HepG2 (cell line): Measurements from ENCODE around the gene MFF. TPM values are rescaled to one million over a fixed set of nuclear protein-coding genes. Genes with fewer than 3 reads are reported as not detected.

Experiments used
- ELF3 ChIP-seq: IDR thresholded peaks from 2 replicates; pipeline ENCODE4 v1.6.1; 2016; ENCODE audit warnings: missing genetic modification reagents, missing compliant biosample characterization
- GLI4 ChIP-seq: sonication (generic); formaldehyde crosslinking; IDR thresholded peaks from 2 replicates; pipeline ENCODE4 v1.5.1; 2020; ENCODE audit warnings: missing genetic modification reagents, mild to moderate bottlenecking, moderate library complexity, borderline replicate concordance
- HOXA3 ChIP-seq: sonication (generic); formaldehyde crosslinking; IDR thresholded peaks from 2 replicates; pipeline ENCODE4 v1.5.0; 2020; ENCODE audit warnings: missing genetic modification reagents
- KDM1A ChIP-seq: IDR thresholded peaks from 2 replicates; pipeline ENCODE4 v1.6.1; 2016; ENCODE audit warnings: missing compliant biosample characterization
- MTF1 ChIP-seq: sonication (generic); formaldehyde crosslinking; IDR thresholded peaks from 2 replicates; pipeline ENCODE4 v1.5.0; 2020; ENCODE audit warnings: missing genetic modification reagents
- RELA ChIP-seq: sonication (generic); formaldehyde crosslinking; IDR thresholded peaks from 2 replicates; pipeline ENCODE4 v1.4.0; 2020; ENCODE audit warnings: missing genetic modification reagents
- RFX1 ChIP-seq: fragments of 450-650 bp; IDR thresholded peaks from 2 replicates; pipeline ENCODE4 v1.6.1; 2017
- SIN3B ChIP-seq: fragments of 150-350 bp; IDR thresholded peaks from 2 replicates; pipeline ENCODE4 v1.6.1; 2014; ENCODE audit warnings: low read length
- SMAD9 ChIP-seq: sonication (generic); formaldehyde crosslinking; IDR thresholded peaks from 2 replicates; pipeline ENCODE4 v1.5.1; 2020; ENCODE audit warnings: mild to moderate bottlenecking, missing genetic modification reagents
- ZFY ChIP-seq: sonication (generic); formaldehyde crosslinking; IDR thresholded peaks from 2 replicates; pipeline ENCODE4 v1.4.0; 2020; ENCODE audit warnings: missing genetic modification reagents
- ZNF20 ChIP-seq: sonication (generic); formaldehyde crosslinking; IDR thresholded peaks from 2 replicates; pipeline ENCODE4 v1.4.0; 2020; ENCODE audit warnings: mild to moderate bottlenecking, moderate library complexity, missing genetic modification reagents
- ZNF329 ChIP-seq: sonication (generic); formaldehyde crosslinking; IDR thresholded peaks from 2 replicates; pipeline ENCODE4 v1.9.0; 2021; ENCODE audit warnings: low read depth, mild to moderate bottlenecking, missing genetic modification reagents
- ZNF709 ChIP-seq: sonication (generic); formaldehyde crosslinking; IDR thresholded peaks from 2 replicates; pipeline ENCODE4 v1.5.0; 2020; ENCODE audit warnings: mild to moderate bottlenecking, missing genetic modification reagents
- polyA plus RNA-seq, 8 experiments: library from polyadenylated mRNA; depleted of rRNA in 3 of 8; stranded (reverse) in 7 of 8; unstranded in 1 of 8; fragments of >200 nt; fragmentation: Illumina TruSeq in 4 of 8; extraction: Trizol in 4 of 8; gene quantifications; 2 replicates each; pipeline versions ENCODE4 v1.2.1 to v1.2.3, GENCODE V29; 2011 to 2016; ENCODE audit warnings: low read depth in 4 of 8, missing spikeins in 1 of 8, mixed read lengths in 1 of 8; ENCODE audit not compliant: insufficient read depth in 1 of 8
- total RNA-seq, 5 experiments: library from RNA; depleted of rRNA; stranded (reverse); fragments of >200 nt; fragmentation: Illumina TruSeq; extraction: Trizol; gene quantifications; 2 replicates each; pipeline ENCODE4 v1.2.3, GENCODE V29; 2016; ENCODE audit warnings: low read depth in 1 of 5
- TF ChIP-seq, protein P1 (sequence below): sonication (generic); formaldehyde crosslinking; IDR thresholded peaks from 2 replicates; pipeline ENCODE4 v1.8.0; 2022; ENCODE audit warnings: mild to moderate bottlenecking, missing genetic modification reagents, borderline replicate concordance
- TF ChIP-seq, protein P2 (sequence below): IDR thresholded peaks from 2 replicates; pipeline ENCODE4 v1.6.1; 2018; ENCODE audit warnings: missing genetic modification reagents, mild to moderate bottlenecking, missing compliant biosample characterization
- TF ChIP-seq, protein P3 (sequence below): sonication (generic); formaldehyde crosslinking; IDR thresholded peaks from 2 replicates; pipeline ENCODE4 v1.5.1; 2020; ENCODE audit warnings: mild to moderate bottlenecking, missing genetic modification reagents, borderline replicate concordance
- TF ChIP-seq, protein P4 (sequence below): sonication (generic); formaldehyde crosslinking; conservative IDR thresholded peaks from 2 replicates; pipeline ENCODE4 v1.8.0; 2022; ENCODE audit warnings: low read depth, missing genetic modification reagents
- TF ChIP-seq, protein P5 (sequence below): IDR thresholded peaks from 2 replicates; pipeline ENCODE4 v1.6.1; 2016; ENCODE audit warnings: low read depth

MFF gene
- total and polyA plus RNA-seq, 2 of the 13 experiments (the other 11 are each of a cell fraction or from before 2014, with no cell fraction given): 81.9 to 156 TPM

DNA sequence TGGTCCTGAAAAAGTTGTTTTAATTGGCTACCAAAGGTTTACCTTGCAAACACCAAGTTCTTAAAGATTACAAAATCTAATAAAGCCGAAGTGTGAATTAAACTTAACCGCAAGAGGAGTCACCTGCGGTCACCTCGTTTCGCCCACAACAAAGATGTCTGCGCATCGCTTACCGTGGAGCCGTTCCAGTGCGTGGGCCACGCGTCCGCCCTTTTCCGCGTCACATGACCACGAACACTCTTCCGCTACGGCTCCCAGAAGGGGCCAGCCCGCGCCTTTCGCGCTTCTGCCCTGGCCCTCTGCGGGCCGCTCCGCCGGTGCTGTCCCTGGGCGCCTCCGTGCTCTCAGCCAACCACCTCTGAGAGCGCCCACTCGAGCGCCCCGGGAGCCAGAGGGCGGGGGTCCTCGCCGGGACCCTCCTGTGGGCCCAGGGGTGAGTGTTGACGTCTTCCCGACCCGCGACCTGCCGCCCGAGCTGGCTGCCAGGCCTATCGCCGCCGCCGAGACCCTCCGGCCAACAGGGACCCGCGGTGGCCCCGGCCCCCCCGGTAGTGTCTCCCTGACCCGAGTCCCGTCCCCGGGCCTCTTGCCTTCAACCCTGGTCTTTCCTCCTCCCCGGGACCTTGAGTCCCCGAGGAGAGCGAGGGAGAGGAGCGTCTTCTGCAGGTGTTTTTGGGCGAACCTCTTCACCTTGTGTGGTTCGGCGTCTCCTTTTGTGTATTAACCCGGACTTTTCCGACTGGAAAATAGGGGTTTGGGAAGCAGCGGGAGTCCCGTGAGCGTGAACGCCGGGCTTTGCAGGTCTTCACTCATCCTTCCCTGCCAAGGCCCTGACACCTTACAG lies at the start of gene MFF (continued):
- TF ChIP-seq, protein P1, sequence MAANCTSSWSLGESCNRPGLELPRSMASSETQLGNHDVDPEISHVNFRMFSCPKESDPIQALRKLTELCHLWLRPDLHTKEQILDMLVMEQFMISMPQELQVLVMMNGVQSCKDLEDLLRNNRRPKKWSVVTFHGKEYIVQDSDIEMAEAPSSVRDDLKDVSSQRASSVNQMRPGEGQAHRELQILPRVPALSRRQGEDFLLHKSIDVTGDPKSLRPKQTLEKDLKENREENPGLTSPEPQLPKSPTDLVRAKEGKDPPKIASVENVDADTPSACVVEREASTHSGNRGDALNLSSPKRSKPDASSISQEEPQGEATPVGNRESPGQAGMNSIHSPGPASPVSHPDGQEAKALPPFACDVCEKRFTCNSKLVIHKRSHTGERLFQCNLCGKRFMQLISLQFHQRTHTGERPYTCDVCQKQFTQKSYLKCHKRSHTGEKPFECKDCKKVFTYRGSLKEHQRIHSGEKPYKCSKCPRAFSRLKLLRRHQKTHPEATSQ: peak; percentile 93; the same call in 1 of the 2 replicates
- TF ChIP-seq, protein P2, sequence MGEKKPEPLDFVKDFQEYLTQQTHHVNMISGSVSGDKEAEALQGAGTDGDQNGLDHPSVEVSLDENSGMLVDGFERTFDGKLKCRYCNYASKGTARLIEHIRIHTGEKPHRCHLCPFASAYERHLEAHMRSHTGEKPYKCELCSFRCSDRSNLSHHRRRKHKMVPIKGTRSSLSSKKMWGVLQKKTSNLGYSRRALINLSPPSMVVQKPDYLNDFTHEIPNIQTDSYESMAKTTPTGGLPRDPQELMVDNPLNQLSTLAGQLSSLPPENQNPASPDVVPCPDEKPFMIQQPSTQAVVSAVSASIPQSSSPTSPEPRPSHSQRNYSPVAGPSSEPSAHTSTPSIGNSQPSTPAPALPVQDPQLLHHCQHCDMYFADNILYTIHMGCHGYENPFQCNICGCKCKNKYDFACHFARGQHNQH (CRISPR knock-in tag): peak; percentile 98
- peak; percentile 67; the same call in 1 of the 2 replicates for TF ChIP-seq ZNF709 (CRISPR knock-in tag)
- TF ChIP-seq SMAD9: peak; percentile 73; the same call in 1 of the 2 replicates
- TF ChIP-seq ZNF329 (CRISPR knock-in tag): peak; percentile 93
- peak; percentile 92 for TF ChIP-seq ELF3 (CRISPR knock-in tag)
- peak; percentile 99 for TF ChIP-seq HOXA3 (CRISPR knock-in tag)
- TF ChIP-seq, protein P3, sequence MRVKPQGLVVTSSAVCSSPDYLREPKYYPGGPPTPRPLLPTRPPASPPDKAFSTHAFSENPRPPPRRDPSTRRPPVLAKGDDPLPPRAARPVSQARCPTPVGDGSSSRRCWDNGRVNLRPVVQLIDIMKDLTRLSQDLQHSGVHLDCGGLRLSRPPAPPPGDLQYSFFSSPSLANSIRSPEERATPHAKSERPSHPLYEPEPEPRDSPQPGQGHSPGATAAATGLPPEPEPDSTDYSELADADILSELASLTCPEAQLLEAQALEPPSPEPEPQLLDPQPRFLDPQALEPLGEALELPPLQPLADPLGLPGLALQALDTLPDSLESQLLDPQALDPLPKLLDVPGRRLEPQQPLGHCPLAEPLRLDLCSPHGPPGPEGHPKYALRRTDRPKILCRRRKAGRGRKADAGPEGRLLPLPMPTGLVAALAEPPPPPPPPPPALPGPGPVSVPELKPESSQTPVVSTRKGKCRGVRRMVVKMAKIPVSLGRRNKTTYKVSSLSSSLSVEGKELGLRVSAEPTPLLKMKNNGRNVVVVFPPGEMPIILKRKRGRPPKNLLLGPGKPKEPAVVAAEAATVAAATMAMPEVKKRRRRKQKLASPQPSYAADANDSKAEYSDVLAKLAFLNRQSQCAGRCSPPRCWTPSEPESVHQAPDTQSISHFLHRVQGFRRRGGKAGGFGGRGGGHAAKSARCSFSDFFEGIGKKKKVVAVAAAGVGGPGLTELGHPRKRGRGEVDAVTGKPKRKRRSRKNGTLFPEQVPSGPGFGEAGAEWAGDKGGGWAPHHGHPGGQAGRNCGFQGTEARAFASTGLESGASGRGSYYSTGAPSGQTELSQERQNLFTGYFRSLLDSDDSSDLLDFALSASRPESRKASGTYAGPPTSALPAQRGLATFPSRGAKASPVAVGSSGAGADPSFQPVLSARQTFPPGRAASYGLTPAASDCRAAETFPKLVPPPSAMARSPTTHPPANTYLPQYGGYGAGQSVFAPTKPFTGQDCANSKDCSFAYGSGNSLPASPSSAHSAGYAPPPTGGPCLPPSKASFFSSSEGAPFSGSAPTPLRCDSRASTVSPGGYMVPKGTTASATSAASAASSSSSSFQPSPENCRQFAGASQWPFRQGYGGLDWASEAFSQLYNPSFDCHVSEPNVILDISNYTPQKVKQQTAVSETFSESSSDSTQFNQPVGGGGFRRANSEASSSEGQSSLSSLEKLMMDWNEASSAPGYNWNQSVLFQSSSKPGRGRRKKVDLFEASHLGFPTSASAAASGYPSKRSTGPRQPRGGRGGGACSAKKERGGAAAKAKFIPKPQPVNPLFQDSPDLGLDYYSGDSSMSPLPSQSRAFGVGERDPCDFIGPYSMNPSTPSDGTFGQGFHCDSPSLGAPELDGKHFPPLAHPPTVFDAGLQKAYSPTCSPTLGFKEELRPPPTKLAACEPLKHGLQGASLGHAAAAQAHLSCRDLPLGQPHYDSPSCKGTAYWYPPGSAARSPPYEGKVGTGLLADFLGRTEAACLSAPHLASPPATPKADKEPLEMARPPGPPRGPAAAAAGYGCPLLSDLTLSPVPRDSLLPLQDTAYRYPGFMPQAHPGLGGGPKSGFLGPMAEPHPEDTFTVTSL (CRISPR knock-in tag): peak; percentile 86; the same call in 1 of the 2 replicates
- TF ChIP-seq, protein P4, sequence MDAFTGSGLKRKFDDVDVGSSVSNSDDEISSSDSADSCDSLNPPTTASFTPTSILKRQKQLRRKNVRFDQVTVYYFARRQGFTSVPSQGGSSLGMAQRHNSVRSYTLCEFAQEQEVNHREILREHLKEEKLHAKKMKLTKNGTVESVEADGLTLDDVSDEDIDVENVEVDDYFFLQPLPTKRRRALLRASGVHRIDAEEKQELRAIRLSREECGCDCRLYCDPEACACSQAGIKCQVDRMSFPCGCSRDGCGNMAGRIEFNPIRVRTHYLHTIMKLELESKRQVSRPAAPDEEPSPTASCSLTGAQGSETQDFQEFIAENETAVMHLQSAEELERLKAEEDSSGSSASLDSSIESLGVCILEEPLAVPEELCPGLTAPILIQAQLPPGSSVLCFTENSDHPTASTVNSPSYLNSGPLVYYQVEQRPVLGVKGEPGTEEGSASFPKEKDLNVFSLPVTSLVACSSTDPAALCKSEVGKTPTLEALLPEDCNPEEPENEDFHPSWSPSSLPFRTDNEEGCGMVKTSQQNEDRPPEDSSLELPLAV (CRISPR knock-in tag): 0 out of 2 replicates have a peak, but pooled peaks have one; percentile 19
- TF ChIP-seq SIN3B: peak; percentile 72
- TF ChIP-seq KDM1A (CRISPR knock-in tag): no peak
- no peak; the same call in 1 of the 2 replicates for TF ChIP-seq GLI4 (CRISPR knock-in tag)
- TF ChIP-seq RFX1: no peak
- peak; percentile 84 for TF ChIP-seq MTF1
- TF ChIP-seq, protein P5, sequence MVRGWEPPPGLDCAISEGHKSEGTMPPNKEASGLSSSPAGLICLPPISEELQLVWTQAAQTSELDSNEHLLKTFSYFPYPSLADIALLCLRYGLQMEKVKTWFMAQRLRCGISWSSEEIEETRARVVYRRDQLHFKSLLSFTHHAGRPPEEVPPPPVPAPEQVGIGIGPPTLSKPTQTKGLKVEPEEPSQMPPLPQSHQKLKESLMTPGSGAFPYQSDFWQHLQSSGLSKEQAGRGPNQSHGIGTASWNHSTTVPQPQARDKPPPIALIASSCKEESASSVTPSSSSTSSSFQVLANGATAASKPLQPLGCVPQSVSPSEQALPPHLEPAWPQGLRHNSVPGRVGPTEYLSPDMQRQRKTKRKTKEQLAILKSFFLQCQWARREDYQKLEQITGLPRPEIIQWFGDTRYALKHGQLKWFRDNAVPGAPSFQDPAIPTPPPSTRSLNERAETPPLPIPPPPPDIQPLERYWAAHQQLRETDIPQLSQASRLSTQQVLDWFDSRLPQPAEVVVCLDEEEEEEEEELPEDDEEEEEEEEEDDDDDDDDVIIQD (CRISPR knock-in tag): peak; percentile 99
- peak; percentile 94 for TF ChIP-seq RELA (CRISPR knock-in tag)
- TF ChIP-seq ZNF20 (CRISPR knock-in tag): no peak
- TF ChIP-seq ZFY (CRISPR knock-in tag): peak; percentile 99
